ENCODE results near the gene ZBTB7A.
A peak's percentile ranks its signal among the peaks of the same experiment; 100 is the strongest.

The ZBTB7A gene

GRCh38 chr19:4028334-4029246 is 38.1 kb downstream of the ZBTB7A start:
- no peaks in the 10 kb centered on the region for H3K4me1 Mint-ChIP-seq
- H3K9me3 Mint-ChIP-seq, result no peaks in the 10 kb centered on the region
- ATAC-seq (no peak), DNase-seq (no peak)
- no peak overlapping the region for H3K27ac Mint-ChIP-seq
- H3K4me3 Mint-ChIP-seq, result no peak overlapping the region
- no peaks in the 10 kb centered on the region for H3K27me3 Mint-ChIP-seq

GRCh38 chr19:4027146-4027545 is 39.6 kb downstream of the ZBTB7A start:
- H3K27ac Mint-ChIP-seq, result peak overlapping the region in 1 of 2 donors; percentile 69
- no peak overlapping the region for H3K4me3 Mint-ChIP-seq
- no peaks in the 10 kb centered on the region for H3K27me3 Mint-ChIP-seq
- ATAC-seq (no peak), DNase-seq (no peak)
- no peaks in the 10 kb centered on the region for H3K9me3 Mint-ChIP-seq
- H3K4me1 Mint-ChIP-seq, result no peaks in the 10 kb centered on the region

- no peak overlapping the region for H3K4me3 Mint-ChIP-seq
- ATAC-seq, result no peak
- H3K4me1 Mint-ChIP-seq, result peaks cover 3% of the 10 kb centered on the region
- no peaks in the 10 kb centered on the region for H3K9me3 Mint-ChIP-seq
- DNase-seq, result no peak
- H3K27me3 Mint-ChIP-seq, result no peaks in the 10 kb centered on the region
- H3K27ac Mint-ChIP-seq, result no peak overlapping the region
These were observed 41.4 kb downstream of the ZBTB7A start for GRCh38 chr19:4025317-4025716.

GRCh38 chr19:4023600-4024398 is 42.9 kb downstream of the ZBTB7A start:
- no peaks in the 10 kb centered on the region for H3K9me3 Mint-ChIP-seq
- peak overlapping the region in 1 of 2 donors; percentile 87 for H3K27ac Mint-ChIP-seq
- peaks cover 8% of the 10 kb centered on the region for H3K4me1 Mint-ChIP-seq
- no peaks in the 10 kb centered on the region for H3K27me3 Mint-ChIP-seq
- no peak overlapping the region for H3K4me3 Mint-ChIP-seq
- DNase-seq, result no peak
- ATAC-seq, result no peak

- DNase-seq (no peak), ATAC-seq (no peak)
- Mint-ChIP-seq H3K4me1 (peaks cover 32% of the 10 kb centered on the region), H3K27ac (no peak overlapping the region), H3K9me3 (no peaks in the 10 kb centered on the region), H3K4me3 (no peak overlapping the region), H3K27me3 (no peaks in the 10 kb centered on the region)
These were observed 47.1 kb downstream of the ZBTB7A start for GRCh38 chr19:4019578-4019977.

- H3K9me3 Mint-ChIP-seq, result no peaks in the 10 kb centered on the region
- no peak overlapping the region for H3K4me3 Mint-ChIP-seq
- DNase-seq (no peak), ATAC-seq (no peak)
- H3K27ac Mint-ChIP-seq, result peak overlapping the region in 1 of 2 donors; percentile 42
- peaks cover 39% of the 10 kb centered on the region for H3K4me1 Mint-ChIP-seq
- no peaks in the 10 kb centered on the region for H3K27me3 Mint-ChIP-seq
These were observed 47.8 kb downstream of the ZBTB7A start for GRCh38 chr19:4018775-4019504.

GRCh38 chr19:4018140-4018613 is 48.5 kb downstream of the ZBTB7A start:
- no peak for DNase-seq
- ATAC-seq, result no peak
- Mint-ChIP-seq H3K9me3 (no peaks in the 10 kb centered on the region), H3K4me1 (peaks cover 43% of the 10 kb centered on the region), H3K27ac (no peak overlapping the region), H3K4me3 (no peak overlapping the region), H3K27me3 (no peaks in the 10 kb centered on the region)

GRCh38 chr19:4016903-4017638 is 49.6 kb downstream of the ZBTB7A start:
- ATAC-seq (no peak), DNase-seq (no peak)
- H3K4me1 Mint-ChIP-seq, result peaks cover 54% of the 10 kb centered on the region
- H3K27me3 Mint-ChIP-seq, result no peaks in the 10 kb centered on the region
- H3K27ac Mint-ChIP-seq, result peak overlapping the region in 1 of 2 donors; percentile 48
- H3K9me3 Mint-ChIP-seq, result no peaks in the 10 kb centered on the region
- H3K4me3 Mint-ChIP-seq, result no peak overlapping the region

- no peak overlapping the region for H3K27ac Mint-ChIP-seq
- no peak for ATAC-seq
- H3K9me3 Mint-ChIP-seq, result no peaks in the 10 kb centered on the region
- no peaks in the 10 kb centered on the region for H3K27me3 Mint-ChIP-seq
- no peak overlapping the region for H3K4me3 Mint-ChIP-seq
- H3K4me1 Mint-ChIP-seq, result peaks cover 55% of the 10 kb centered on the region
- no peak for DNase-seq
These were observed 50.2 kb downstream of the ZBTB7A start for GRCh38 chr19:4016486-4016885.

- Mint-ChIP-seq H3K4me1 (peaks cover 61% of the 10 kb centered on the region), H3K27ac (no peak overlapping the region), H3K9me3 (no peaks in the 10 kb centered on the region), H3K4me3 (no peak overlapping the region), H3K27me3 (no peaks in the 10 kb centered on the region)
- ATAC-seq (no peak), DNase-seq (no peak)
These were observed 50.8 kb downstream of the ZBTB7A start for GRCh38 chr19:4015705-4016402.

GRCh38 chr19:4014541-4015491 is 51.9 kb downstream of the ZBTB7A start:
- H3K4me1 Mint-ChIP-seq, result peaks cover 61% of the 10 kb centered on the region
- no peak for ATAC-seq
- H3K9me3 Mint-ChIP-seq, result no peaks in the 10 kb centered on the region
- peak in 1 of 2 donors; percentile 29 for DNase-seq
- no peak overlapping the region for H3K4me3 Mint-ChIP-seq
- H3K27me3 Mint-ChIP-seq, result no peaks in the 10 kb centered on the region
- no peak overlapping the region for H3K27ac Mint-ChIP-seq

- H3K27ac Mint-ChIP-seq, result no peak overlapping the region
- peaks cover 69% of the 10 kb centered on the region for H3K4me1 Mint-ChIP-seq
- DNase-seq (no peak), ATAC-seq (no peak)
- no peak overlapping the region for H3K4me3 Mint-ChIP-seq
- H3K27me3 Mint-ChIP-seq, result no peaks in the 10 kb centered on the region
- H3K9me3 Mint-ChIP-seq, result no peaks in the 10 kb centered on the region
These were observed 52.7 kb downstream of the ZBTB7A start for GRCh38 chr19:4013886-4014540.

GRCh38 chr19:4012975-4013634 is 53.6 kb downstream of the ZBTB7A start:
- H3K9me3 Mint-ChIP-seq, result no peaks in the 10 kb centered on the region
- ATAC-seq (no peak), DNase-seq (no peak)
- no peak overlapping the region for H3K4me3 Mint-ChIP-seq
- H3K27ac Mint-ChIP-seq, result no peak overlapping the region
- peaks cover 69% of the 10 kb centered on the region for H3K4me1 Mint-ChIP-seq
- H3K27me3 Mint-ChIP-seq, result no peaks in the 10 kb centered on the region
